HepG2 (cell line): ENCODE measurements around the gene CLDN19. TPM values are rescaled to one million over a fixed set of nuclear protein-coding genes. Genes with fewer than 3 reads are reported as not detected.

Experiments used
- FLYWCH1 ChIP-seq: sonication (generic); formaldehyde crosslinking; IDR thresholded peaks from 2 replicates; pipeline ENCODE4 v1.8.1; 2023; ENCODE audit warnings: mild to moderate bottlenecking, missing genetic modification reagents
- MAF1 ChIP-seq: sonication (generic); formaldehyde crosslinking; IDR thresholded peaks from 2 replicates; pipeline ENCODE4 v1.5.0; 2020; ENCODE audit warnings: missing genetic modification reagents, borderline replicate concordance
- MED1 ChIP-seq: sonication (generic); formaldehyde crosslinking; IDR thresholded peaks from 2 replicates; pipeline ENCODE4 v1.4.0; 2020; ENCODE audit warnings: missing genetic modification reagents
- NAIF1 ChIP-seq: sonication (generic); formaldehyde crosslinking; IDR thresholded peaks from 2 replicates; pipeline ENCODE4 v1.5.0; 2020; ENCODE audit warnings: mild to moderate bottlenecking, missing genetic modification reagents, borderline replicate concordance
- NKX3-1 ChIP-seq: sonication (generic); formaldehyde crosslinking; IDR thresholded peaks from 2 replicates; pipeline ENCODE4 v1.5.0; 2020; ENCODE audit warnings: missing genetic modification reagents
- SYNCRIP ChIP-seq: fragments of 200-400 bp; formaldehyde crosslinking; IDR thresholded peaks from 2 replicates; pipeline ENCODE4 v1.6.1; 2018; ENCODE audit warnings: mild to moderate bottlenecking, low read depth, low read length; ENCODE audit not compliant: insufficient read depth
- ZBTB8A ChIP-seq: sonication (generic); formaldehyde crosslinking; IDR thresholded peaks from 2 replicates; pipeline ENCODE4 v1.4.0; 2020; ENCODE audit warnings: mild to moderate bottlenecking, low read depth, missing genetic modification reagents, borderline replicate concordance
- ZMYM3 ChIP-seq: sonication (generic); formaldehyde crosslinking; IDR thresholded peaks from 2 replicates; pipeline ENCODE4 v1.5.1; 2020; ENCODE audit warnings: mild to moderate bottlenecking, missing genetic modification reagents
- ZMYM4 ChIP-seq: sonication (generic); formaldehyde crosslinking; IDR thresholded peaks from 2 replicates; pipeline ENCODE4 v1.8.1; 2023; ENCODE audit warnings: mild to moderate bottlenecking, missing genetic modification reagents
- ZNF432 ChIP-seq: sonication (generic); formaldehyde crosslinking; IDR thresholded peaks from 2 replicates; pipeline ENCODE4 v1.5.0; 2020; ENCODE audit warnings: missing genetic modification reagents, mild to moderate bottlenecking, borderline replicate concordance
- ZNF441 ChIP-seq: sonication (generic); formaldehyde crosslinking; IDR thresholded peaks from 2 replicates; pipeline ENCODE4 v1.7.0; 2021; ENCODE audit warnings: missing genetic modification reagents, borderline replicate concordance
- ZNF546 ChIP-seq: sonication (generic); formaldehyde crosslinking; conservative IDR thresholded peaks from 2 replicates; pipeline ENCODE4 v1.8.1; 2023; ENCODE audit warnings: mild to moderate bottlenecking, missing genetic modification reagents
- ZNF614 ChIP-seq: IDR thresholded peaks from 2 replicates; pipeline ENCODE4 v1.6.1; 2018; ENCODE audit warnings: missing biosample characterization, missing genetic modification reagents, inconsistent platforms, borderline replicate concordance
- ZNF777 ChIP-seq: sonication (generic); formaldehyde crosslinking; IDR thresholded peaks from 2 replicates; pipeline ENCODE4 v1.4.0; 2020; ENCODE audit warnings: missing genetic modification reagents
- ZSCAN21 ChIP-seq: sonication (generic); formaldehyde crosslinking; IDR thresholded peaks from 2 replicates; pipeline ENCODE4 v1.8.0; 2022; ENCODE audit warnings: mild to moderate bottlenecking, missing genetic modification reagents, moderate library complexity, borderline replicate concordance
- polyA plus RNA-seq, 8 experiments: library from polyadenylated mRNA; depleted of rRNA in 3 of 8; stranded (reverse) in 7 of 8; unstranded in 1 of 8; fragments of >200 nt; fragmentation: Illumina TruSeq in 4 of 8; extraction: Trizol in 4 of 8; gene quantifications; 2 replicates each; pipeline versions ENCODE4 v1.2.1 to v1.2.3, GENCODE V29; 2011 to 2016; ENCODE audit warnings: low read depth in 4 of 8, missing spikeins in 1 of 8, mixed read lengths in 1 of 8; ENCODE audit not compliant: insufficient read depth in 1 of 8
- total RNA-seq, 5 experiments: library from RNA; depleted of rRNA; stranded (reverse); fragments of >200 nt; fragmentation: Illumina TruSeq; extraction: Trizol; gene quantifications; 2 replicates each; pipeline ENCODE4 v1.2.3, GENCODE V29; 2016; ENCODE audit warnings: low read depth in 1 of 5
- TF ChIP-seq, protein P1 (sequence below): sonication (generic); formaldehyde crosslinking; IDR thresholded peaks from 2 replicates; pipeline ENCODE4 v1.8.0; 2022; ENCODE audit warnings: low read depth, missing genetic modification reagents
- TF ChIP-seq, protein P2 (sequence below): sonication (generic); formaldehyde crosslinking; IDR thresholded peaks from 2 replicates; pipeline ENCODE4 v1.9.0; 2021; ENCODE audit warnings: missing genetic modification reagents, borderline replicate concordance
- TF ChIP-seq, protein P3 (sequence below): sonication (generic); formaldehyde crosslinking; IDR thresholded peaks from 2 replicates; pipeline ENCODE4 v1.4.0; 2020; ENCODE audit warnings: missing genetic modification reagents

Gene CLDN19
- total and polyA plus RNA-seq, 2 of the 13 experiments (the other 11 are each of a cell fraction or from before 2014, with no cell fraction given) = 5.0 to 7.6 TPM

DNA sequence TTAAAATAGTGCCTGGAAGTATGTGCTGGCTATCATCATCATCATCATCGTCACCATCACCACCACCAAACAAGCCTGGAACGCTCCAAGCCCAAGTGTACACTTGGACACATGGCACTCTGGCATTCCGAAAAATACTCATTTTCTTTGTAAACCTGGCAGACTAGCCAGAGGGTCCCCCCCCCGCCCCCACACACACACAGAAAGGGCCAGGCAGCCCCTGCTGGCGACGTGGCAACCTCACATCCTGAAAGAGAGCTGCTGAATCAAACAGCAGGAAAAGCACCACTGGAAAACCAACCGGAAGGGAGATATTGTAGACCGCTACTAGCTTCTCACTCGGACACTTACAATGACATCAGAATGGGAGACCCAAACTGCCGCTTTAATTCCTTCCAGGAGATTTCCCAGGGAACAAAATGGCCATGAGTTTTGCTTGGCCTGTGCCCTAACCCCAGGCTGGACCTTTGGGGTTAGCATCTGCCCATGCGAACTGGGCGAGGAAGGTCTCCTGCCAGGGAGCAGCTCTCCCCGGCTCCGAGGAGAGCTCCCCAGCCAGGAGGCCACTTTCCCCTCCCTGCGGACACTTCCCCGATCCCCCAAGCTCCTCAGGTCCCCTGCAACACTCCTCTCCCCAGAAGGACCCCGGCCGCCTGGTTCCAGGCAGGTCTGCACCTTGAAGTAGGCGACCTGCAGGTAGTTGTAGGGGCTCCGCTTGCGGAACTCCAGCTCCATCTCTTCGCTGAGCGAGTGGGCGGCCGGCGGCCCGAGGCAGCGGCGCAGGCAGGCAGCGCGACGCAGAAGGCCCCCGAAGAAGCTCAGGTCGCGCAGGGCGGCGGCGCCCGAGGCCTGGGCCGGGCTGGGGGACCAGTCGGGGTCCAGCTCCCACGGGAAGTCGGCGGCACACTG is 26.1 kb upstream of the CLDN19 start (continued):
- TF ChIP-seq ZNF614 (CRISPR knock-in tag) (no peak), ZNF432 (CRISPR knock-in tag) (no peak), ZBTB8A (CRISPR knock-in tag) (no peak), ZSCAN21 (no peak), MED1 (CRISPR knock-in tag) (no peak), ZNF546 (CRISPR knock-in tag) (no peak; the same call in 1 of the 2 replicates), NAIF1 (CRISPR knock-in tag) (no peak), FLYWCH1 (CRISPR knock-in tag) (no peak), ZMYM3 (CRISPR knock-in tag) (no peak), ZNF777 (CRISPR knock-in tag) (no peak), MAF1 (CRISPR knock-in tag) (no peak), SYNCRIP (no peak), ZNF441 (CRISPR knock-in tag) (no peak), ZMYM4 (CRISPR knock-in tag) (peak; percentile 43; the same call in 1 of the 2 replicates), NKX3-1 (CRISPR knock-in tag) (no peak)
- TF ChIP-seq, protein P1, sequence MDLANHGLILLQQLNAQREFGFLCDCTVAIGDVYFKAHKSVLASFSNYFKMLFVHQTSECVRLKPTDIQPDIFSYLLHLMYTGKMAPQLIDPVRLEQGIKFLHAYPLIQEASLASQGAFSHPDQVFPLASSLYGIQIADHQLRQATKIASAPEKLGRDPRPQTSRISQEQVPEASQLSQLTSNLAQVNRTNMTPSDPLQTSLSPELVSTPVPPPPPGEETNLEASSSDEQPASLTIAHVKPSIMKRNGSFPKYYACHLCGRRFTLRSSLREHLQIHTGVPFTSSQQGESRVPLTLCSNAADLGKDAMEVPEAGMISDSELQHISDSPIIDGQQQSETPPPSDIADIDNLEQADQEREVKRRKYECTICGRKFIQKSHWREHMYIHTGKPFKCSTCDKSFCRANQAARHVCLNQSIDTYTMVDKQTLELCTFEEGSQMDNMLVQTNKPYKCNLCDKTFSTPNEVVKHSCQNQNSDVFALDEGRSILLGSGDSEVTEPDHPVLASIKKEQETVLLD (CRISPR knock-in tag) = no peak
- TF ChIP-seq, protein P2, sequence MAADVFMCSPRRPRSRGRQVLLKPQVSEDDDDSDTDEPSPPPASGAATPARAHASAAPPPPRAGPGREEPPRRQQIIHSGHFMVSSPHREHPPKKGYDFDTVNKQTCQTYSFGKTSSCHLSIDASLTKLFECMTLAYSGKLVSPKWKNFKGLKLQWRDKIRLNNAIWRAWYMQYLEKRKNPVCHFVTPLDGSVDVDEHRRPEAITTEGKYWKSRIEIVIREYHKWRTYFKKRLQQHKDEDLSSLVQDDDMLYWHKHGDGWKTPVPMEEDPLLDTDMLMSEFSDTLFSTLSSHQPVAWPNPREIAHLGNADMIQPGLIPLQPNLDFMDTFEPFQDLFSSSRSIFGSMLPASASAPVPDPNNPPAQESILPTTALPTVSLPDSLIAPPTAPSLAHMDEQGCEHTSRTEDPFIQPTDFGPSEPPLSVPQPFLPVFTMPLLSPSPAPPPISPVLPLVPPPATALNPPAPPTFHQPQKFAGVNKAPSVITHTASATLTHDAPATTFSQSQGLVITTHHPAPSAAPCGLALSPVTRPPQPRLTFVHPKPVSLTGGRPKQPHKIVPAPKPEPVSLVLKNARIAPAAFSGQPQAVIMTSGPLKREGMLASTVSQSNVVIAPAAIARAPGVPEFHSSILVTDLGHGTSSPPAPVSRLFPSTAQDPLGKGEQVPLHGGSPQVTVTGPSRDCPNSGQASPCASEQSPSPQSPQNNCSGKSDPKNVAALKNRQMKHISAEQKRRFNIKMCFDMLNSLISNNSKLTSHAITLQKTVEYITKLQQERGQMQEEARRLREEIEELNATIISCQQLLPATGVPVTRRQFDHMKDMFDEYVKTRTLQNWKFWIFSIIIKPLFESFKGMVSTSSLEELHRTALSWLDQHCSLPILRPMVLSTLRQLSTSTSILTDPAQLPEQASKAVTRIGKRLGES (CRISPR knock-in tag) = no peak
- TF ChIP-seq, protein P3, sequence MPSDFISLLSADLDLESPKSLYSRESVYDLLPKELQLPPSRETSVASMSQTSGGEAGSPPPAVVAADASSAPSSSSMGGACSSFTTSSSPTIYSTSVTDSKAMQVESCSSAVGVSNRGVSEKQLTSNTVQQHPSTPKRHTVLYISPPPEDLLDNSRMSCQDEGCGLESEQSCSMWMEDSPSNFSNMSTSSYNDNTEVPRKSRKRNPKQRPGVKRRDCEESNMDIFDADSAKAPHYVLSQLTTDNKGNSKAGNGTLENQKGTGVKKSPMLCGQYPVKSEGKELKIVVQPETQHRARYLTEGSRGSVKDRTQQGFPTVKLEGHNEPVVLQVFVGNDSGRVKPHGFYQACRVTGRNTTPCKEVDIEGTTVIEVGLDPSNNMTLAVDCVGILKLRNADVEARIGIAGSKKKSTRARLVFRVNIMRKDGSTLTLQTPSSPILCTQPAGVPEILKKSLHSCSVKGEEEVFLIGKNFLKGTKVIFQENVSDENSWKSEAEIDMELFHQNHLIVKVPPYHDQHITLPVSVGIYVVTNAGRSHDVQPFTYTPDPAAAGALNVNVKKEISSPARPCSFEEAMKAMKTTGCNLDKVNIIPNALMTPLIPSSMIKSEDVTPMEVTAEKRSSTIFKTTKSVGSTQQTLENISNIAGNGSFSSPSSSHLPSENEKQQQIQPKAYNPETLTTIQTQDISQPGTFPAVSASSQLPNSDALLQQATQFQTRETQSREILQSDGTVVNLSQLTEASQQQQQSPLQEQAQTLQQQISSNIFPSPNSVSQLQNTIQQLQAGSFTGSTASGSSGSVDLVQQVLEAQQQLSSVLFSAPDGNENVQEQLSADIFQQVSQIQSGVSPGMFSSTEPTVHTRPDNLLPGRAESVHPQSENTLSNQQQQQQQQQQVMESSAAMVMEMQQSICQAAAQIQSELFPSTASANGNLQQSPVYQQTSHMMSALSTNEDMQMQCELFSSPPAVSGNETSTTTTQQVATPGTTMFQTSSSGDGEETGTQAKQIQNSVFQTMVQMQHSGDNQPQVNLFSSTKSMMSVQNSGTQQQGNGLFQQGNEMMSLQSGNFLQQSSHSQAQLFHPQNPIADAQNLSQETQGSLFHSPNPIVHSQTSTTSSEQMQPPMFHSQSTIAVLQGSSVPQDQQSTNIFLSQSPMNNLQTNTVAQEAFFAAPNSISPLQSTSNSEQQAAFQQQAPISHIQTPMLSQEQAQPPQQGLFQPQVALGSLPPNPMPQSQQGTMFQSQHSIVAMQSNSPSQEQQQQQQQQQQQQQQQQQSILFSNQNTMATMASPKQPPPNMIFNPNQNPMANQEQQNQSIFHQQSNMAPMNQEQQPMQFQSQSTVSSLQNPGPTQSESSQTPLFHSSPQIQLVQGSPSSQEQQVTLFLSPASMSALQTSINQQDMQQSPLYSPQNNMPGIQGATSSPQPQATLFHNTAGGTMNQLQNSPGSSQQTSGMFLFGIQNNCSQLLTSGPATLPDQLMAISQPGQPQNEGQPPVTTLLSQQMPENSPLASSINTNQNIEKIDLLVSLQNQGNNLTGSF (CRISPR knock-in tag) = no peak
